GM21529 (cell line): ENCODE results near the gene NME2.
A peak's percentile ranks its signal among the peaks of the same experiment; 100 is the strongest.
"Not testable (repeated sequence)": the region's sequence is repeated elsewhere in the genome, so short reads cannot be mapped to it uniquely, and the experiment has no call there.

Experiments
- ATAC-seq: cut with Tn5 transposase; IDR thresholded peaks from one replicate; pipeline ENCODE4 v1.9.1; 2021; ENCODE audit not compliant: unreplicated experiment

The NME2 gene

DNA sequence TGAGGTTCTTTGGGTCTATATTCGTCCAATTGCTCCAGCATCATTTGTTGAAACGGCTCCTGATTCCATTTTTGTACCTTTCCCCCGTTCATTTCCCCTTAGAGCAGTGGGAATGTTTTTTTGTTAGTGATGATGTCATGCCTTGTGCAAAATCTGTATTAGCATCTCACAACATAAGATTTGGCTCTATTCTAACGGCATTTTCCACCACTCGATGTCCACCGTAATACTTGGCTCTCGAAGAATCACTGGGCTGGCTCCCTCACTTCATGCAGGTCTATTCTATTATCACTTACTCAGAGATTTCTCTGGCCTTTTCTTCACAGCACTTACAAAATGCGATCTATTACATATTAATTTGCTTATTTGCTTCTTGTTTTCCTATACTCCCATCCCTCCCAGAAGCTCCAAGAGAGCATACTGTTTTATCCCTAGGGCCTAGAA lies 13.4 kb upstream of the NME2 start:
- ATAC-seq: peak; percentile 4

DNA sequence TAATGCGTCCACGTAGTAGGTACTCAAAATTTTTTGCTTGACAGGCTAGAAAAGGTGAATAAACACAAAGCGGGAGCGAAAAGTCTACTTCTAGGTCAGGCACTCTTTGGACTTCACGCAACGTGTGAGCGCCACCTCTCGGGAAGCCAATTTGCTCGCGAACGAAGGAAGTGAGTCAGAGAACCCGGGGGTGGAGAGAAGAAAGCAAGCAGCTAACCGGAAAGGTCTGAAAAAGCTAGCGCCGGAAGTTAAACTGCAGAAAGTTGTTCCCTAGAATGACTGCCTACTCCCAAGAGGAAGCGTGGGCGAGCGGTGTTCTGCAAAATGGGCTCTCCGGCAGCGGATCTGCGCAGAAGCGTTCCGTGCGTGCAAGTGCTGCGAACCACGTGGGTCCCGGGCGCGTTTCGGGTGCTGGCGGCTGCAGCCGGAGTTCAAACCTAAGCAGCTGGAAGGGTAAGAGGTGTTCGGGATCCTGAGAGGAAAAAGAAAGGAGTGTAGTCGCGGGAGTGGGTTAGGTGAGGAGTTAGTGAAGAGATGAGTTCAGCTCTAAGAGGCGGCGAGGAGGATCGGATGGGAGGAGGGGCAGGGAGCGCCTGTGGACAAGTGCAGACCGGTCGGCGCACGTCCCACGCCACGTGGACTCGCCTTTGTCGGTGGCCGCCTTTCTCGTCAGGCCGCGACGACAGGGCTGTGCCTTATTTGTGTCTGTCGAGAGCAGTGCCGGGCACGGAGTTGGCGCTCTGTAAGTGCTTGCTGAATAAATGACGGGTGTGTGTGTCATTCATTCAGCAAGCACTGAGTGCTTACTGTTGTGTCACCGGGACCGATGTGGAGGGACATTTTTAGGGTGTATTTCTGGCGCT lies 12.8 kb upstream of the NME2 start, which contains the start of gene NME1:
Gene NME1, plus strand, starts transcription at position 350 of the 863 bp plus-strand sequence. CDS start 2,096 bp downstream, outside the sequence.
- peak; percentile 88 for ATAC-seq

DNA sequence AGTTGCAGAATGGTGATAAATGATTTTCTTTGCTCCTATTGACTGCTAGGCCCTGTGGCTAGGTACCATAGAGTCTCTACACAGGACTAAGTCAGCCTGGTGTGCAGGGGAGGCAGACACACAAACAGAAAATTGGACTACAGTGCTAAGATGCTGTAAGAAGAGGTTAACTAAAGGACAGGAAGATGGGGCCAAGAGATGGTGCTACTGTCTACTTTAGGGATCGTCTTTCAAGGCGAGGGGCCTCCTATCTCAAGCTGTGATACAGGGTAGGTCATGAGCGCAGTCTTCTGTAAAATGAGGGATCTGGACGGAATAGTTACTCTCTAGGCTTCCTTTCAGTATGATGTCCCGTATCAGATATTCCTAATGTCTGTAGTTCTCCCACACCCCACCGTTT lies 12.0 kb upstream of the NME2 start:
- no peak for ATAC-seq

DNA sequence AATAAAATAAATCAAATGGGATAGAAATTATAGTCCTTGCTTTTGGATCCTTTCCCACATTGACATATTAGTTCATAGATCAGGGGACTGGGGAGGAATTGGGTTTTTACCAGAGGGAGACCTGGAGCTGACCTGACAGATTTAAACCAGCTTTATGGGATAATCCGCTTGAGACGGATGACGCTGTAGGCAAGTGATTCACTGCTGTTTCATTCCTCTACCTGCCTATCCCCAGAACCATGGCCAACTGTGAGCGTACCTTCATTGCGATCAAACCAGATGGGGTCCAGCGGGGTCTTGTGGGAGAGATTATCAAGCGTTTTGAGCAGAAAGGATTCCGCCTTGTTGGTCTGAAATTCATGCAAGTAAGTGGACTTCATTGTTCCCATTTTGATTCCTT lies 10.8 kb upstream of the NME2 start:
- no peak for ATAC-seq

DNA sequence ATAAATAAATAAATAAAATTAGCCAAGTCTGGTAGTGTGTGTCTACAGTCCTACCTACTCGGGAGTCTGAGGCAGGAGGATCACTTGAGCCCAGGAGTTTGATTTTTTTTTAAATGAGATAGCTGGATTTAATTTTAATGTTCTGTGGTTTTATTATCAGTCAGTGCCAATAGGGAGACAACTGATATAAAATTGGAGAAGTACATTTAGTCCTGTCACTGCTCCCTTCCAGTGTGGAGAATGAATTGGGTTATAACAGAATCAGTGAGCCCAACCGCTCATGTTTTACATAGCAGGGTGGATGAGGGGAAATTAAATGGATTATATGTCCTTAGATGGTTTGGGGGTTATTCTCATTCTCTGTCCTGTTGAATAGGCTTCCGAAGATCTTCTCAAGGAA lies 6.6 kb upstream of the NME2 start:
- no peak for ATAC-seq

DNA sequence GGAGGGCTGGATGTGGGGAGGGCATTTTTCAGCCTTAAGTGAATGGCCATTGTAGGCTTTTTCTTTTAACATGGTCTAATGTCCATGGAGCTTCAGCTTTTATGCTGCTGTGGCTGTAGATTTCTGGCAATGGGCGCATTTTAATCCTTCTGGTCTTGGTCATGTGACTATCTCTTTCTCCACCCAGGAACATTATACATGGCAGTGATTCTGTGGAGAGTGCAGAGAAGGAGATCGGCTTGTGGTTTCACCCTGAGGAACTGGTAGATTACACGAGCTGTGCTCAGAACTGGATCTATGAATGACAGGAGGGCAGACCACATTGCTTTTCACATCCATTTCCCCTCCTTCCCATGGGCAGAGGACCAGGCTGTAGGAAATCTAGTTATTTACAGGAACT lies 4.7 kb upstream of the NME2 start:
- no peak for ATAC-seq

DNA sequence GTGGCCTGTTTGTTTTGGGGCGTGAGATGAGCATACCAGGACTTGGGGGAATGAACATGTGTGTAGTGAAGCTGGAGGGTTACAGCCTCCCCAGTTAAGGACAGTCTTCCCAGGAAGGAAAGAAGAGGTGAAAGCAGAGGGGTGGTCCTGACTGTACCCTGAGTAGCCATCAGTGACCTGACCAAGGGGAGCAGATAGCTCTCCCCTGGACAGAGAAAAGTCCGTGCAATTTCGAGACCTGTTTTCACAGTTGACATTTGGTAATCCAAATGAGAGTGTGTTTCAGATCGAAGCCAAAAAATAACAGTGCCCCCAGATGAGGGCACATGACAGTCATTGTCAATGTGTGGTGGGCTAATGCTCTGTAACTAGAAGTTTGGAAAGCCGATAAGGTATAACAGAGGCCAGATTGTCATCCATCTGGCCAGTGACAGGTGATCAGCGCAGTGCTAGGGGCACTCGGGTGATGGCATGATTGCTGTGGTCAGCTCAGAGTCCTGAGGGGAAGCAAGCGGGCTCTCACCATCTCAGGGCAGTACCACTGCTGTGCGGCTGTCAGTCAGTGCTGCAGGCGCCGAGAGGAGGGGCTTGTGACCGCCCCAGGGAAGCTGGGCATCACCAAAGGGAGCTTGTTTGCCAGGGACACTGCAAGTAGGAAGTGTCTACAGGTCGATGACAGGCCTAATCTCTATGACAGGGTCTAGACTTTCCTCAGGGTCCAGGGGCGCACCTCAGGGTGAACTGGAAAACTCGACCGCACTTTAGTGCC lies 1.1 kb upstream of the NME2 start:
- ATAC-seq: no peak

DNA sequence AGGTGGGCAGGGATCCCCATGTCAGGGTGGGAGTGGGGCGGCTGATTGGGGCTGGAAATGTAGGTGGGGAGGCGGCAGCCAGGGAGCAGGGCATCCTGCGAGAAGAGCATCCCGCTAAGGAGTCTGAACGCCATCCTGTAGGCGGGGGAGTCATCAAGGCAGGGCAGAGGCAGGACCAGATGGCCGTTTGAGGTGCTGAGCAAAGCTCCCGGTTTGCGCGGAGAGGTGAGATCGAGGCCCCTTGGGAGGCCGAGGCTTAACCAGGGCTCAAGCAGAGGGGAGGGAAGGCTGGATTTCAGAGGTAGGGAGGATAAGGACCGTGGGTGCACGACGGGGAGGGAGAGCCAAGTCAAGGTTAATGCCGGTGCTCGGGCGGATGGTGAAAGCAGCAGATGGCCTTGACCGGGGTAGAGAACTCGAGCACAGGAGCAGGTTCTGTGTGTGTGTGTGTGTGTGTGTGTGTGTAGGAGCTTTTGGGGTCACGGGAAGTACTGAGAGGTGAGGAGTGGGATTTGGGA lies 472 bp upstream of the NME2 start:
- ATAC-seq: no peak

DNA sequence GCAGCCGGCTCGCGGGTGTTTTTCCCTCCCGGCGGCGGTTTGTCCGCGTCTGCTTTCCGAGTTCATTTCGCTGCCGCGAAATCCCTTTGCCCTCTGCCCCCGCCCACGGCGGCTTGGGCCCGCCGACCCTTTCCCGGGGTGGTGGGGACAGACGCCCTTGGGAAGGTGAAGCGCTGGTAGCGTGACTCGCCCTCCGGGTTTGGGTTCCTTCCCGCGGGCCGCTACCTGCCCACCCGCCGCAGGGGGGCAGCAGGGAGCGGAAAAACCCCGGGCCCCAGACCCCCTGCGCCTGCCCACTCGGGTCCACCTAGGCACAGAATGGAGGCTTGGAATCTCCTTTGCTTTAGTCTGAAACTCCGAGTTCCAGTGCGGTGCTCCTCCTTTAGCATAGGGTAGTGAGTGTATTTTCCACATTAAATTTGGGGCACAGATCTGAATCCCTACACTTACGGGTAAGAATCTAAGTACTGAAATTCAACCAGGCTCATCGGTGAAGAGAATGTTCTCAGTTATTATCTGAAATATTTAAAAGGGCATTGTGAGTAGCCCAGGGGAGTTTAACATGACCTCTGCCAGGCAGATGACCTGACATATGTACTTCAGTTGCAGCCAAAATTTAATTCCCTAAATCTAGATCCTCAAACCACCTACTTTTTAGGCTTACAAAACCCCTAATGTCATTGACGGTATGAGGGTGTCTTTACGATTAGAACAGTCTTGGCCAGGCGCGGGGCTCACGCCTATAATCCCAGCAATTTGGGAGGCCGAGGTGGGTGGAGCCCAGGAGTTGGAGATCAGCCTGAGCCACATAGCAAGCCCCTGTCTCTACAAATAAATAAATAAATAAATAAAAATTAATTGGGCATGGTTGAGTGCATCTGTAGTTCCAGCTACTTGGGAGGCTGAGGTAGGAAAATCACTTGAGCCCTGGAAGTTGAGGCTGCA lies 1.0 kb downstream of the NME2 start:
- peak; percentile 59 for ATAC-seq

DNA sequence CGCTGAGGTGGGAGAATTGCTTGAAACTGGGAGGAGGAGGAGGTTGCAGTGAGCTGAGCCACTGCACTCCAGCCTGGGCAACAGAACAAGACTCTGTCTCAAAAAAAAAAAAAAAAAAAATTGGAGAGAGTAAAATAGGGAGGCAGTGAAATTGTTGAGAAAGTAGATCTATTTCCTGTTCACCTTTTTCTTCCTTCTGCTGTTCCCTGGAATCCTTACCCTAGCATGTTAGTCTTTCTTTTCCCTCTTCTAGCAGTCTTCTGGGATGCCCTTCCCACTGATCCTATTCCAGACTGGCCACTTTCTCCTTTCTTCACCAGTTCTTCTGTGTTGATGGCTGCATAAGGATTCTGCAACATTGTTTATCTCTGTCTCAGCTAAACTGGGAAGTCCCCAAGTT lies 3.1 kb downstream of the NME2 start:
- ATAC-seq: no peak

DNA sequence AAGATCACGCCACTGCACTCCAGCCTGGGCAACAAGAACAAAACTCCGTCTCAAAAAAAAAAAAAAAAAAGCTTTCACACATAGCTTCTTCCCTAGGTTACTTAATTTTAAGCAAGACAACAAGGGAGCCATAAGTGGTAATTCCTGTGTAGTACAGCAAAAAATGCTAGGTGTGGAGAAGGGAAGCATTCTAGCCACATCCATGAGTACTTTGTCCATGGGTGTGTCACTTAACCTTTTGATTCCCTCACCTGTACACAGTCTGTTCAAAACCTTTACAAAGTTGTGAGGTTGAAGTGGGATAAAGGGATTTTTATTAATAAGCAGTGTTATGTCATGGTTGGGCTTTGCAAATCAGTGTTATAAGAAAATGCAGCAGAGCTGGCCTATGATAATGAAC lies 4.5 kb downstream of the NME2 start:
- no peak for ATAC-seq

DNA sequence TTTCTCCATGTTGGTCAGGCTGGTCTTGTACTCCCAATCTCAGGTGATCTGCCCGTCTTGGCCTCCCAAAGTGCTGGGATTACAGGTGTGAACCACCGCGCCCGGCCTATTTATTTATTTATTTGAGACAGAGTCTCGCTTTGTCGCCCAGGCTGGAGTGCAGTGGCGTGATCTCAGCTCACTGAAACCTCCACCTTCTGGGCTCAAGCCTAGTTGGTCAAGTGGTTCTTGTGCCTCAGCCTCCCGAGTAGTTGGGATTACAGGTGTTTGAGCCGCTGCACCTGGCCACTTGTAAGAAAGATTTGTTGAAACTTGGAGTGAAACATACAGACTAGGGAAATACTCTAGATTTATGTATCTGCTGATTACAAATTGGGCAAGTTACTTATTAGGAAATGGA lies 5.8 kb downstream of the NME2 start:
- not testable (repeated sequence) for ATAC-seq

DNA sequence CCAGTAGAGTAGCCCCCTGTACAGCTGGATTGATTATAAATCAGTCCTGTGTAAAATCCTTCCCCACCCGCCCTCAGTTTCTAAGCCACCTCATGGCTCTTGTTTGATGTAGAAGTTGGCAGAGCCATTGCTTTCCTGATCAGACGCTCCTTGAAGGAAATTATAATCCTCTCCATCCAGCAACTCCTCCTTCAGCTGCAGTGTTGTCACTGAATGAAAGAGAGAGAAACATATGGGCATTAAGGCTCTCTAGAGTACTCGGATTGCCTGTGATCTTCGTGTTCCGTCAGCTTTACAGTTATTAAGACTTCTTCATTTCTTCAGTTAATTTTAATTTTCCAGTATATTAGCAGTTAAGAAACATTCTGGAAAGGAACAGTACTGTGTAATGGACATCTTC lies 14.3 kb downstream of the NME2 start:
- no peak for ATAC-seq

DNA sequence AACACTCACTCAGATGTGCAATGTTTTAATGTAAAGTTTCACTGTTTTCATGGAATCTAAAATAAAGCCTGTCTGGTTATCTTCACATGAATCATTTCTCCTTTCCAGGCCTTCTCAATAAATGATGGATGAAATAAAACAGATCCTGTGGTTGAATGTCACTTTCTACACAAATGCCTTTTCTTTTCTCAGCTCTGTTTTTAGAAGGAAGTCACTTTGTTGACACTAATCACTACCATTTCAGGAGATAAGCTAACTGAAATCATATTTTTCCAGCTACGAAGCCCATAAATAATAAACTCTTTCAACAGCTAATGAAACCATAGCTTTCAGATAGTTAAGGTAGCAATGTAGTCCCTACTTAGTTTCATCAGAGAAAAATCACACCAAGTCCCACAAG lies 17.9 kb downstream of the NME2 start:
- no peak for ATAC-seq

DNA sequence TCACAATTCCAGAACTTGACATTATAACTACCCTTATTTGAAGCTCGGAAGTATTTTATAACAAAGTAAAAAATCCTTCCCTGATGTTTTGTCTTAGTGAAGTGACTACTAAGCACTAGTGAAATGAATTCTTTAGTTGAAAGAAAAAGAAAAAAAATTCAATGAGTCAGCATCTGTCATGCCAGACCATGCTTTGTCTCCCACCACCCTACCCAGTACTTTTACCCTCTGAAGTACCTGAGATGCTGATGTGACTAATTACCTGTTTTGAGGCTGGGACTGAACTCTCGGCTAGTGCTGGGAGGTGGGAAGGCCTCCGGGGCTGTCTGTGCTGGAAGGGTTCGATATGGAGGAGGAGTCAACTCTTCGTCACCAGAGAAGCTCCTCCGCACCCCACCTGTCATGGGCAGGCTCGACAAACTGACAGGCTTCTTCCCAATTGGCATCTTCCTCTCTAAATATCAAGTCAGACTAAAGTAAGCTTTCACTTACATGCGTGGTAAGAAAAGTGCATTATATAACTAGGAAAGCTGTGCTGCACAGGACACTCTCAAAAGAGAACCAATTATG lies 19.6 kb downstream of the NME2 start:
- no peak for ATAC-seq

DNA sequence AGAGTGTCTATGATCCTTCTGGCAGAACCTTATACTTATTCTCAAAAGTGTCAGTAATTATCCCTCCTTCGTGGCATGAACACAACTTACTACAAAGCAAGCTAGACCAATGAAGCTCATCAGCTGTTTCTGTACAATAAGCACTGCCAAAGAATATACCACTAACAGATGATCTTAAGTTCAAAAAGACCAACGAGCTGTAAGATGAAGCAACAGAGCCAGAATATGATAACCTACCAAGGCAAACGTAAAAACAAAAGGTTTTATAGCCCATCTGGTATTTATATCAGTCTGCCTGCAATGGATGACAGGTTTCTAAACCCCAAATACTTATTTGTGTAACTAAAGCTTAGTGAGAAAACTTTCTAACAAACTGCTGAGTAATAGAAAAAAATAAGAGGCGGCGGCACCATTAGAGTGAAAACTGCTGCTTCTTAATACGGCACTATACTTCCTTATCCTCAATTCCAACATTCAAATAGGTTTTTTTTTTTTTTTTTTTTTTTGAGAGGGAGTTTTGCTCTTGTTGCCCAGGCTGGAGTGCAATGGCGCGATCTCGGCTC lies 22.1 kb downstream of the NME2 start:
- no peak for ATAC-seq

DNA sequence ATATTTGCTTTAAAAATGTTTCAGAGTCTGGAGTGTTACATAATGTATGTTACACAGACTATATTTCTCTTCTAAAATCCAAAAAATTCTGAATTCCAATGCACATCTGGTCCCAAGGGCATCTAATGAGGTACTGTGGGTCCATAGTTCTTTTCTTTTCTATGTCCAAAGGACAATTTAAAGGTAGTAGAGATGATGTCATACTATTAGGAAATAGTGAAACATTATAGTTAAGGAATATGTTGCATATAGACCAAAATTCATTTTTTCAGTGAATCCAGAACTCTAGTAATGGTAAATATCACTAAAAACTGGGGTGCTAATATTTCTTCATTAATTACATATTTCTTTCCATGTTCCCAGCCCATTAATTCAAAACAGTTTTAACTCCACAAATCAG lies 23.0 kb downstream of the NME2 start:
- ATAC-seq: no peak

DNA sequence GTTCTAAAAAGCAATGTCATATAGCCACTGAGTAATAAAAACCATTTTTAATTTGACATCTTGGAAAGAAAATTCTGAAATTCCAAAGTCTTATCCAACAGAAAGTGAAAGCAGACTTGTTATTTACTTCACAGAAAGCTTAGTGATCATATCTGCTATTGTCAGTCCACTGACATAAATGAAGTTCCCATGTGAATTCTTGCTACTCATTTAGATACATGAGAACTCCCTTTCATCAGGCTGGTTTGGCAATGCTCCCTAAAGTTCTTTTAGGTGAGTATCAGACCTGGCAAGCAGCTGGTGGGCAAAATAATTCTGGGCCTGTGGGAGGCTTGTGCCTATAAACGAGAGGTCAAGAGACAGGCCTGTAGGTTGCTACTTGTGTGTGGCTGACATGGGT lies 23.4 kb downstream of the NME2 start:
- ATAC-seq: no peak

DNA sequence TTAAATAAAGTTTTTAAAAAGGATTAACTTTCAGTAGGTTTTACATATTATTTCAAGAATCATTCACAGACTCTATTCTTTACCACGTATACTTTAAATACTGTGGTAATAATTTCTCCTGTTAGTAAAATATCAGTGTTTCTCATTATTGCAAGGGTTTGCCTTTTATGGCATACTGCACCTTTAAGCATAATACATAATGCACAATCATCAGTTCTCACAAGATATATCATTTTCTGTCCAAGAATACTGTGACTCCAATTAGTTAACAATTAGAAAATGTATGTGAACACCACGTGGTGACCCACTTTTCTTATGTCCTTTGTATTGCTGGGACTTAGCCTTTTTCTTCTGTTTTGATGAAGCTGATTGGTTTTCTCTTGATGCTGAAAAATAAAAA lies 25.7 kb downstream of the NME2 start:
- no peak for ATAC-seq

DNA sequence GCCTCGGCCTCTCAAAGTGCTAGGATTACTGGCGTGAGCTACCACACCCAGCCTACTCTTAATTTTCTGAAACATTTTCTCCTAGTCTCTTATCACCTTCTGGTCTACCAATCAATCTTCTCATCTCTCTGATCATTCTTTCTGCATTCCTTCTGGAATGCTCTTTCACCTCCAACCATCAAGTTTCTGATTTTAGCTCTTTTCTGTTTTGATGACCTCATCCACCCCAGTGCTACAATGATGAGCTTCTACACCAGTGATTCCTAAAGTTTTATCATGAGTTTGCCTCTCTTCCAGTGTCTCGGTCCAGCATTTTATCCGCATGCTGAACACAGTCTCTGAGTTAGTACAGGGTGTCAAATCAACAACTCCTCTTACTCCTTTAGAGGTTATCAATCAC lies 31.5 kb downstream of the NME2 start:
- ATAC-seq: no peak
